ENCODE results near the gene C18orf63.

DNA sequence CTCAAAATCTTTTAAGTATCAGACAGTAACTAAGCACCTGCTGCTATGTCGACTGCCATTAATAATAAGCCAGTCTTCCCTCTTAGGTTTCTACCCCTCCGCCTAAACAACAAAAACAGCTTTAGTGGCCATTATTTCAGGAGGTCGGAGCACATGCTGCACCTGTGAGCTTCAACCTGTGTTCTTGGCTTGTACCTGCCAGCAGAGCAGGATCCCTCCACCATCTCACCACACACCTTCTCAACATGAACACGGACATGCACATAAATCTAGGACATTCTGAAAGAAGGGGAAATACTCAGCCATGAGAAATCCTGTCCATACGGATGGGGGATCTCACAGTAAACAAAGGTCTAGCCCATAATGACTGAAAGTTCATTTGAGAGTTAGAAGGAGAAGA, 27.6 kb upstream of the C18orf63 start:
- TF ChIP-seq EP300 (IDR thresholded peaks at IDR 0.05) (no peak), POLR2AphosphoS5 (IDR thresholded peaks at IDR 0.05) (no peak), POLR2A (IDR thresholded peaks at IDR 0.05) (no peak)
- TF ChIP-seq, protein P1, sequence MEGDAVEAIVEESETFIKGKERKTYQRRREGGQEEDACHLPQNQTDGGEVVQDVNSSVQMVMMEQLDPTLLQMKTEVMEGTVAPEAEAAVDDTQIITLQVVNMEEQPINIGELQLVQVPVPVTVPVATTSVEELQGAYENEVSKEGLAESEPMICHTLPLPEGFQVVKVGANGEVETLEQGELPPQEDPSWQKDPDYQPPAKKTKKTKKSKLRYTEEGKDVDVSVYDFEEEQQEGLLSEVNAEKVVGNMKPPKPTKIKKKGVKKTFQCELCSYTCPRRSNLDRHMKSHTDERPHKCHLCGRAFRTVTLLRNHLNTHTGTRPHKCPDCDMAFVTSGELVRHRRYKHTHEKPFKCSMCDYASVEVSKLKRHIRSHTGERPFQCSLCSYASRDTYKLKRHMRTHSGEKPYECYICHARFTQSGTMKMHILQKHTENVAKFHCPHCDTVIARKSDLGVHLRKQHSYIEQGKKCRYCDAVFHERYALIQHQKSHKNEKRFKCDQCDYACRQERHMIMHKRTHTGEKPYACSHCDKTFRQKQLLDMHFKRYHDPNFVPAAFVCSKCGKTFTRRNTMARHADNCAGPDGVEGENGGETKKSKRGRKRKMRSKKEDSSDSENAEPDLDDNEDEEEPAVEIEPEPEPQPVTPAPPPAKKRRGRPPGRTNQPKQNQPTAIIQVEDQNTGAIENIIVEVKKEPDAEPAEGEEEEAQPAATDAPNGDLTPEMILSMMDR (IDR thresholded peaks at IDR 0.05), result no peak
